ENCODE data around the gene FAM20C.
"Not testable (repeated sequence)": the region's sequence is repeated elsewhere in the genome, so short reads cannot be mapped to it uniquely, and the experiment has no call there.

The FAM20C gene

GRCh38 chr7:261341-262250, 69.2 kb downstream of the FAM20C start:
- intact Hi-C loops (cut with DNase I; ENCODE audit: low total_unique reads), result no loop called here
- H3K36me3 ChIP-seq, result peaks cover 47 to 54% (median 48%) of the 10 kb centered on the region in 3 donors
- H3K27ac ChIP-seq, result no peak overlapping the region
- H3K4me1 ChIP-seq, result no peaks in the 10 kb centered on the region
- H3K27me3 ChIP-seq, result no peaks in the 10 kb centered on the region
- peaks cover 0 to 4% (median 0%) of the 10 kb centered on the region in 3 donors for H3K9me3 ChIP-seq
- H3K4me3 ChIP-seq, result no peak overlapping the region
- DNase-seq, result no peak
- TF ChIP-seq, protein P1, sequence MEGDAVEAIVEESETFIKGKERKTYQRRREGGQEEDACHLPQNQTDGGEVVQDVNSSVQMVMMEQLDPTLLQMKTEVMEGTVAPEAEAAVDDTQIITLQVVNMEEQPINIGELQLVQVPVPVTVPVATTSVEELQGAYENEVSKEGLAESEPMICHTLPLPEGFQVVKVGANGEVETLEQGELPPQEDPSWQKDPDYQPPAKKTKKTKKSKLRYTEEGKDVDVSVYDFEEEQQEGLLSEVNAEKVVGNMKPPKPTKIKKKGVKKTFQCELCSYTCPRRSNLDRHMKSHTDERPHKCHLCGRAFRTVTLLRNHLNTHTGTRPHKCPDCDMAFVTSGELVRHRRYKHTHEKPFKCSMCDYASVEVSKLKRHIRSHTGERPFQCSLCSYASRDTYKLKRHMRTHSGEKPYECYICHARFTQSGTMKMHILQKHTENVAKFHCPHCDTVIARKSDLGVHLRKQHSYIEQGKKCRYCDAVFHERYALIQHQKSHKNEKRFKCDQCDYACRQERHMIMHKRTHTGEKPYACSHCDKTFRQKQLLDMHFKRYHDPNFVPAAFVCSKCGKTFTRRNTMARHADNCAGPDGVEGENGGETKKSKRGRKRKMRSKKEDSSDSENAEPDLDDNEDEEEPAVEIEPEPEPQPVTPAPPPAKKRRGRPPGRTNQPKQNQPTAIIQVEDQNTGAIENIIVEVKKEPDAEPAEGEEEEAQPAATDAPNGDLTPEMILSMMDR (IDR thresholded peaks at IDR 0.05), result no peak

DNA sequence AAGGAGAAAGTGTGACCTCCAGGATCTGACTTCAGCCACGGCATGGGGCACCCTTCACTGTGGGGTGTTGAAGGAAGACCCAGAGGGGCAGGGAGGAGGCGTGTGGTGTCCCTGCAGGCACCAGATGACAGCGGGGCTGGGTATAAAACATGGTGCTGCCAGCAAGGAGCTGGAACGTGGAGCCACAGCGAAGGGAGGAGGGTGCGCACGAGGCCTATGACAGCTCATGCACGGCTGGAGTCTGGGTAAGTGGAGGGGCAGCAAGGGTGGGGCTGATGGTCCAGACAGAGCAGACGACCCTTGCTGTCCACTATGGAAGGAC, 69.8 kb downstream of the FAM20C start:
- TF ChIP-seq, protein P1 (IDR thresholded peaks at IDR 0.05), result no peak
- peak in 1 of 2 donors; percentile 45 for DNase-seq
- intact Hi-C loops (cut with DNase I; ENCODE audit: low total_unique reads), result no loop called here
- H3K36me3 ChIP-seq, result peaks cover 41 to 48% (median 42%) of the 10 kb centered on the region in 3 donors
- H3K27ac ChIP-seq, result no peak overlapping the region
- no peak overlapping the region for H3K4me3 ChIP-seq
- H3K27me3 ChIP-seq, result no peaks in the 10 kb centered on the region
- H3K4me1 ChIP-seq, result no peaks in the 10 kb centered on the region
- peaks cover 0 to 4% (median 0%) of the 10 kb centered on the region in 3 donors for H3K9me3 ChIP-seq

- H3K27ac ChIP-seq; DNase-seq; H3K9me3 ChIP-seq; H3K4me1 ChIP-seq; H3K4me3 ChIP-seq; intact Hi-C loops (cut with DNase I; ENCODE audit: low total_unique reads); H3K27me3 ChIP-seq: not testable (repeated sequence)
- H3K36me3 ChIP-seq, result peaks cover 37 to 42% (median 38%) of the 10 kb centered on the region in 3 donors
Measured at GRCh38 chr7:262631-263311, 70.4 kb downstream of the FAM20C start.

DNA sequence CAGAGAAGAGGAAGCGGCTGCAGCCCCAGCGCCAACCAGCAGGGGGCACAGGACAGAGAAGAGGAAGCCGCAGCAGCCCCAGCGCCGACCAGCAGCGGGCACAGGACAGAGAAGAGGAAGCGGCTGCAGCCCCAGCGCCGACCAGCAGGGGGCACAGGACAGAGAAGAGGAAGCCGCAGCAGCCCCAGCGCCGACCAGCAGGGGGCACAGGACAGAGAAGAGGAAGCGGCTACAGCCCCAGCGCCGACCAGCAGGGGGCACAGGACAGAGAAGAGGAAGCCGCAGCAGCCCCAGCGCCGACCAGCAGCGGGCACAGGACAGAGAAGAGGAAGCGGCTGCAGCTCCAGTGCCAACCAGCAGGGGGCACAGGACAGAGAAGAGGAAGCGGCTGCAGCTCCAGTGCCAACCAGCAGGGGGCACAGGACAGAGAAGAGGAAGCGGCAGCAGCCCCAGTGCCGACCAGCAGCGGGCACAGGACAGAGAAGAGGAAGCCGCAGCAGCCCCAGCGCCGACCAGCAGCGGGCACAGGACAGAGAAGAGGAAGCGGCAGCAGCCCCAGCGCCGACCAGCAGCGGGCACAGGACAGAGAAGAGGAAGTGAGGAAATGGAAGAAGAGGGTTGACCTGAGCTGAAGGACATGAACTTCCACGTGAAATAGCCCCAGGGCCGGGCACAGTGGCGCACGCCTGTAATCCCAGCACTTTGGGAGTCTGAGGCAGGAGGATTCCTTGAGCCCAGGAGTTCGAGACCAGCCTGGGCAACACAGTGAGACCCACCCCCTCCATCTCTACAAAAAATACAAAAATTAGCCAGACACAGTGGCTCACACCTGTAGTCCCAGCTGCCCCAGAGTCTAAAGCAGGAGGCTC, 71.3 kb downstream of the FAM20C start:
- DNase-seq; H3K27ac ChIP-seq; H3K27me3 ChIP-seq; H3K9me3 ChIP-seq; H3K4me1 ChIP-seq; intact Hi-C loops (cut with DNase I; ENCODE audit: low total_unique reads); H3K4me3 ChIP-seq: not testable (repeated sequence)
- H3K36me3 ChIP-seq, result peaks cover 32 to 36% (median 34%) of the 10 kb centered on the region in 3 donors
- TF ChIP-seq, protein P1 (IDR thresholded peaks at IDR 0.05), result peak in 1 of 2 experiments; percentile 31

DNA sequence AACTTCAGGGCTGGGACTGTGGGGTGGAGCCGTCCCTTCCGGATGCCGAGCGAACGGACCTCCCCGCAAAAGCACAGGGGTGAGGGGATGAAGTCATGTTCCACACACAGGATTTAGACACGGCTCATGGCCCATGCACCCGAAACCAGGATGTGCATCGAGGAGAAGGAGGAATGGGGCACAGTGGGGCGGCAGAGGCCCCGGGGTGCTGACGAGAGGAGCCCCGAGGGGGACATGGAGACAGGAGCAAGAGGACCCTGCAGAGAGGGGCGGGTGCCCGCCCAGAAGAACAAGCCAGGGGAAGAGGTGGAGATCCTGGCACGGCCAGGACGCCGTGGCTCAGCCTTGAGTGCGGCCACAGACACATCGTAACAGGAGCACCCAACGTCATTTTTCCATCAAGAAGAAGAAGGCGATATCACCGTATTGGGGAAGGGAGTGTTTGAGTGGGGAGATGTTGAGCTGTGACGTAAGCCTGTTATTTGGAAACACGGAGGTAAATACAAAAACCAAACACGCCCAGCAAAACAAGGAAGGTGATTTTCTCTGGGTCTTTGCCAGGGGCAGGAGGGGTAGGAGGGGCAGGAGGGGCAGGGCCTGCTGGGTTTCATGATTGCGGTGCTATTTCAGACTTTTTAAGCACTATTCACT, 72.3 kb downstream of the FAM20C start:
- H3K4me3 ChIP-seq, result no peak overlapping the region
- H3K27ac ChIP-seq, result no peak overlapping the region
- DNase-seq, result no peak
- H3K36me3 ChIP-seq, result peaks cover 23 to 26% (median 24%) of the 10 kb centered on the region in 3 donors
- intact Hi-C loops (cut with DNase I; ENCODE audit: low total_unique reads), result no loop called here
- H3K4me1 ChIP-seq, result no peaks in the 10 kb centered on the region
- H3K27me3 ChIP-seq, result peaks cover 0 to 6% of the 10 kb centered on the region in 2 donors
- peaks cover 0 to 4% (median 0%) of the 10 kb centered on the region in 3 donors for H3K9me3 ChIP-seq
- TF ChIP-seq, protein P1 (IDR thresholded peaks at IDR 0.05), result no peak

Measured in tibial artery (tissue), 4 donors.